Tibial nerve (tissue), 4 donors: ENCODE data around the gene PRSS50. TPM values are rescaled to one million over a fixed set of nuclear protein-coding genes. Genes with fewer than 3 reads are reported as not detected.

Experiments used
- DNase-seq, 2 donors: peaks; one replicate each; pipeline ENCODE4 v3.0.0-alpha.2; 2019; ENCODE audit warnings: low spot score in 2 of 2
- H3K27ac ChIP-seq, 4 donors: fragments of 200-600 bp; sonication (generic) in 3 of 4; one replicate each; pipeline ENCODE4 v1.5.1; 2017 to 2019; ENCODE audit warnings: mild to moderate bottlenecking in 1 of 4
- H3K27me3 ChIP-seq, 2 donors: fragments of 200-600 bp; sonication (generic) in 1 of 2; one replicate each; pipeline versions ENCODE4 v1.5.1 to v1.6.0; 2017 to 2019
- H3K36me3 ChIP-seq, 3 donors: fragments of 200-600 bp; sonication (generic); one replicate each; pipeline ENCODE4 v1.5.1; 2018 to 2019
- H3K4me1 ChIP-seq, 4 donors: fragments of 200-600 bp; sonication (generic) in 3 of 4; one replicate each; pipeline ENCODE4 v1.5.1; 2017 to 2019
- H3K4me3 ChIP-seq, 4 donors: fragments of 200-600 bp; sonication (generic) in 3 of 4; one replicate each; pipeline ENCODE4 v1.5.1; 2017 to 2019; ENCODE audit warnings: mild to moderate bottlenecking in 1 of 4, moderate library complexity in 1 of 4
- H3K9me3 ChIP-seq, 4 donors: fragments of 200-600 bp; sonication (generic) in 3 of 4; one replicate each; pipeline ENCODE4 v1.5.1; 2017 to 2019
- EP300 ChIP-seq, 2 donors: sonication (generic); formaldehyde crosslinking; IDR thresholded peaks; one replicate each; pipeline ENCODE4 v1.6.1; 2017; ENCODE audit warnings: antibody characterized with exemption in 2 of 2, mild to moderate bottlenecking in 1 of 2
- POLR2A ChIP-seq, 2 donors: fragments of 450-650 bp; IDR thresholded peaks; one replicate each; pipeline ENCODE4 v1.6.1; 2017; ENCODE audit warnings: antibody characterized with exemption in 2 of 2, mild to moderate bottlenecking in 2 of 2, moderate library complexity in 2 of 2
- WGBS, 2 donors: methylation state at CpG; one replicate each; pipeline ENCODE4 v1.1.5; 2018; 5-methylcytosine and 5-hydroxymethylcytosine counted together
- total RNA-seq, 4 donors: library from RNA; depleted of rRNA; stranded (reverse); fragments of >200 nt; gene quantifications; one replicate each; pipeline ENCODE4 v1.1.0, GENCODE V29; 2016
- TF ChIP-seq, protein P1 (sequence below), 5 experiments: fragments of 200-600 bp in 3 of 5; fragments of 450-650 bp in 2 of 5; sonication (generic) in 3 of 5; IDR thresholded peaks; one replicate each; pipeline ENCODE4 v1.5.1; 2016 to 2019; ENCODE audit warnings: antibody characterized with exemption in 5 of 5, mild to moderate bottlenecking in 3 of 5, moderate library complexity in 2 of 5

PRSS50 gene
- total RNA-seq, 4 donors from 2014 or later, result 0.22 to 0.42 TPM; not detected in 2

DNA sequence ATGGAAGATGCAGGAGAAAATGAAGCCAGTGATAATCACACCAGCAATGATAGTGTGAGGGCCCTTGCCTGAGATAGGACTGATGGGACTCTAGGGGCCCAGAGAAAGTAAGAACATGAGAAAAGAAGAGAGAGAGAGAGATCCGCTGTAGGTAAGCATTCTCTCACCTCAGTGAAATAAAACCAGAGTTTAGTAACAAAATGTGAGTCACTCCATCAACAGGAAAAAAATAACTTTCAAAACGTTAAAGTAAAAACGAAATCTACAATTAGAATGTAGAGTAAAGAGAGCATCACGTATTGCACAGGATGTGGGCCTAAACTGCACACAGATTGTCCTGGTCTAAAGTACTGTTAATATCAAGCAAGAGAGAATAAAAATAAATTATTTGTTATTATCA lies 6.8 kb upstream of the PRSS50 start:
- Histone ChIP-seq H3K27me3 (peaks cover 0 to 3% of the 10 kb centered on the region in 2 donors), H3K36me3 (no peaks in the 10 kb centered on the region), H3K4me1 (no peaks in the 10 kb centered on the region), H3K4me3 (no peak overlapping the region), H3K27ac (no peak overlapping the region), H3K9me3 (no peaks in the 10 kb centered on the region)
- DNase-seq, result no peak
- TF ChIP-seq, protein P1, sequence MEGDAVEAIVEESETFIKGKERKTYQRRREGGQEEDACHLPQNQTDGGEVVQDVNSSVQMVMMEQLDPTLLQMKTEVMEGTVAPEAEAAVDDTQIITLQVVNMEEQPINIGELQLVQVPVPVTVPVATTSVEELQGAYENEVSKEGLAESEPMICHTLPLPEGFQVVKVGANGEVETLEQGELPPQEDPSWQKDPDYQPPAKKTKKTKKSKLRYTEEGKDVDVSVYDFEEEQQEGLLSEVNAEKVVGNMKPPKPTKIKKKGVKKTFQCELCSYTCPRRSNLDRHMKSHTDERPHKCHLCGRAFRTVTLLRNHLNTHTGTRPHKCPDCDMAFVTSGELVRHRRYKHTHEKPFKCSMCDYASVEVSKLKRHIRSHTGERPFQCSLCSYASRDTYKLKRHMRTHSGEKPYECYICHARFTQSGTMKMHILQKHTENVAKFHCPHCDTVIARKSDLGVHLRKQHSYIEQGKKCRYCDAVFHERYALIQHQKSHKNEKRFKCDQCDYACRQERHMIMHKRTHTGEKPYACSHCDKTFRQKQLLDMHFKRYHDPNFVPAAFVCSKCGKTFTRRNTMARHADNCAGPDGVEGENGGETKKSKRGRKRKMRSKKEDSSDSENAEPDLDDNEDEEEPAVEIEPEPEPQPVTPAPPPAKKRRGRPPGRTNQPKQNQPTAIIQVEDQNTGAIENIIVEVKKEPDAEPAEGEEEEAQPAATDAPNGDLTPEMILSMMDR (IDR thresholded peaks at IDR 0.05), result no peak
- TF ChIP-seq POLR2A (IDR thresholded peaks at IDR 0.05) (no peak), EP300 (IDR thresholded peaks at IDR 0.05) (no peak)
- 76 to 83% methylated on average over 4 of the region's 4 CpGs for WGBS, 2 donors

- WGBS, 2 donors, result 85 to 88% methylated on average over 5 of the region's 5 CpGs
- no peaks in the 10 kb centered on the region for H3K9me3 ChIP-seq
- H3K36me3 ChIP-seq, result no peaks in the 10 kb centered on the region
- no peak for TF ChIP-seq POLR2A (IDR thresholded peaks at IDR 0.05)
- TF ChIP-seq, protein P1 (IDR thresholded peaks at IDR 0.05), result no peak
- TF ChIP-seq EP300 (IDR thresholded peaks at IDR 0.05), result no peak
- no peak for DNase-seq
- no peak overlapping the region for H3K27ac ChIP-seq
- no peaks in the 10 kb centered on the region for H3K4me1 ChIP-seq
- peaks cover 0 to 9% of the 10 kb centered on the region in 2 donors for H3K27me3 ChIP-seq
- no peak overlapping the region for H3K4me3 ChIP-seq
Observed at GRCh38 chr3:46722443-46722842, 4.8 kb upstream of the PRSS50 start.

- H3K36me3 ChIP-seq, result no peaks in the 10 kb centered on the region
- TF ChIP-seq EP300 (IDR thresholded peaks at IDR 0.05) (no peak), POLR2A (IDR thresholded peaks at IDR 0.05) (no peak)
- TF ChIP-seq, protein P1 (IDR thresholded peaks at IDR 0.05), result no peak
Observed at GRCh38 chr3:46721009-46721408, 3.3 kb upstream of the PRSS50 start.

GRCh38 chr3:46719735-46720271 lies 2.1 kb upstream of the PRSS50 start:
- no peaks in the 10 kb centered on the region for H3K9me3 ChIP-seq
- H3K4me1 ChIP-seq, result no peaks in the 10 kb centered on the region
- DNase-seq, result no peak
- H3K36me3 ChIP-seq, result no peaks in the 10 kb centered on the region
- 78 to 89% methylated on average over 4 of the region's 4 CpGs for WGBS, 2 donors
- H3K27ac ChIP-seq, result no peak overlapping the region
- H3K27me3 ChIP-seq, result peaks cover 0 to 15% of the 10 kb centered on the region in 2 donors
- TF ChIP-seq, protein P1 (IDR thresholded peaks at IDR 0.05), result no peak
- no peak for TF ChIP-seq POLR2A (IDR thresholded peaks at IDR 0.05)
- TF ChIP-seq EP300 (IDR thresholded peaks at IDR 0.05), result no peak
- H3K4me3 ChIP-seq, result no peak overlapping the region

More at GRCh38 chr3:46721009-46721408, 3.3 kb upstream of the PRSS50 start:
- no peak for DNase-seq
- no peaks in the 10 kb centered on the region for H3K4me1 ChIP-seq
- H3K9me3 ChIP-seq, result no peaks in the 10 kb centered on the region
- peaks cover 0 to 15% of the 10 kb centered on the region in 2 donors for H3K27me3 ChIP-seq
- H3K4me3 ChIP-seq, result no peak overlapping the region
- 72 to 88% methylated on average over 2 of the region's 2 CpGs for WGBS, 2 donors
- H3K27ac ChIP-seq, result no peak overlapping the region

DNA sequence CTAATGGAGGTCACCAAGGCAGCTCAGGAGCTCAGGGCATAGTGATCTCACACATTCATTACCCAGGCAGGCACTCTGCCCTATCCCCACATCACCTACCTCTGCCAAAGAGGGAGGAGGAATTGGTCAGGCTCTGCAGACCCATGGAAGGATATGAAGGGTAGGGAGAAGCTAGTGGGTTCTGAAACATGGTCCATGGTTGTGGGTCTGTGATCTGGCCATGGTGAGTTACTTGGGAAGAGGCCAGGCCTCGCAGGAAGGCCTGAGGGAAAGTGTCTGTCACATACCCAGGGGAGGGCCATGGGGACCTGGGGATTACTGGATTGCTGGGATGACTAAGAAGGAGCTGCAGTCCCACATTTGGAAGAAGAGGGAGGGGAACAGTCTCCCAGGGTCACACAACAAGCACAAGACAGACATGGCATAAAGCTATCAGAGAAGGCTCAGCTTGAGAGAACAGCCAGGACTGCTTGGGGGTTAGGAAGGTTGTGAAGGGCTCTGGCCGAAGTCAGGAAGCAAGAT lies 1.4 kb upstream of the PRSS50 start:
- WGBS, 2 donors, result 70 to 79% methylated on average over 2 of the region's 2 CpGs
- Histone ChIP-seq H3K27me3 (peaks cover 0 to 15% of the 10 kb centered on the region in 2 donors), H3K27ac (no peak overlapping the region), H3K4me1 (no peaks in the 10 kb centered on the region), H3K9me3 (no peaks in the 10 kb centered on the region), H3K36me3 (no peaks in the 10 kb centered on the region), H3K4me3 (no peak overlapping the region)
- TF ChIP-seq POLR2A (IDR thresholded peaks at IDR 0.05), result no peak
- no peak for TF ChIP-seq EP300 (IDR thresholded peaks at IDR 0.05)
- TF ChIP-seq, protein P1 (IDR thresholded peaks at IDR 0.05), result no peak
- DNase-seq, result no peak
